Testis (tissue), 2 donors: ENCODE measurements around the gene PIK3C2B.

Experiments
- CTCF ChIP-seq, 3 experiments: fragments of 450-650 bp in 2 of 3; fragments of 200-600 bp in 1 of 3; sonication (generic) in 1 of 3; IDR thresholded peaks; one replicate each; pipeline ENCODE4 v1.5.1; 2016 to 2019; ENCODE audit warnings: antibody characterized with exemption in 3 of 3, mild to moderate bottlenecking in 2 of 3, moderate library complexity in 1 of 3
- POLR2A ChIP-seq: fragments of 450-650 bp; IDR thresholded peaks from one replicate; pipeline ENCODE4 v1.6.1; 2017; ENCODE audit warnings: antibody characterized with exemption, mild to moderate bottlenecking, moderate library complexity

- TF ChIP-seq CTCF (IDR thresholded peaks at IDR 0.05): no peak
- no peak for TF ChIP-seq POLR2A
These were observed 29.9 kb downstream of the PIK3C2B start for GRCh38 chr1:204464701-204465100.
